ENCODE results near the gene CHST11. TPM values are rescaled to one million over a fixed set of nuclear protein-coding genes. Genes with fewer than 3 reads are reported as not detected.
A peak's percentile ranks its signal among the peaks of the same experiment; 100 is the strongest.

The CHST11 gene
- total RNA-seq, 2 donors from 2014 or later, result 4.6 to 14.5 TPM

GRCh38 chr12:104710940-104711689 is 254.4 kb downstream of the CHST11 start:
- Histone ChIP-seq H3K4me3 (no peak overlapping the region), H3K27me3 (no peaks in the 10 kb centered on the region), H3K4me1 (peaks cover 4% of the 10 kb centered on the region), H3K27ac (no peak overlapping the region), H3K9me3 (no peaks in the 10 kb centered on the region), H3K36me3 (replicated peaks in 1 of 2; ENCODE audit: insufficient read depth in 1 of 2, low read depth in 2 of 2) (no peaks in the 10 kb centered on the region)
- peak; percentile 54 for ATAC-seq
- 49% methylated on average over 8 of the region's 8 CpGs for WGBS, 2 donors
- TF ChIP-seq, protein P1, sequence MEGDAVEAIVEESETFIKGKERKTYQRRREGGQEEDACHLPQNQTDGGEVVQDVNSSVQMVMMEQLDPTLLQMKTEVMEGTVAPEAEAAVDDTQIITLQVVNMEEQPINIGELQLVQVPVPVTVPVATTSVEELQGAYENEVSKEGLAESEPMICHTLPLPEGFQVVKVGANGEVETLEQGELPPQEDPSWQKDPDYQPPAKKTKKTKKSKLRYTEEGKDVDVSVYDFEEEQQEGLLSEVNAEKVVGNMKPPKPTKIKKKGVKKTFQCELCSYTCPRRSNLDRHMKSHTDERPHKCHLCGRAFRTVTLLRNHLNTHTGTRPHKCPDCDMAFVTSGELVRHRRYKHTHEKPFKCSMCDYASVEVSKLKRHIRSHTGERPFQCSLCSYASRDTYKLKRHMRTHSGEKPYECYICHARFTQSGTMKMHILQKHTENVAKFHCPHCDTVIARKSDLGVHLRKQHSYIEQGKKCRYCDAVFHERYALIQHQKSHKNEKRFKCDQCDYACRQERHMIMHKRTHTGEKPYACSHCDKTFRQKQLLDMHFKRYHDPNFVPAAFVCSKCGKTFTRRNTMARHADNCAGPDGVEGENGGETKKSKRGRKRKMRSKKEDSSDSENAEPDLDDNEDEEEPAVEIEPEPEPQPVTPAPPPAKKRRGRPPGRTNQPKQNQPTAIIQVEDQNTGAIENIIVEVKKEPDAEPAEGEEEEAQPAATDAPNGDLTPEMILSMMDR (IDR thresholded peaks at IDR 0.05), result no peak
- TF ChIP-seq POLR2A (IDR thresholded peaks at IDR 0.05), result no peak
- DNase-seq, result no peak
- intact Hi-C loops (cut with DNase I), result no loop called here

GRCh38 chr12:104712477-104712876 is 255.7 kb downstream of the CHST11 start:
- DNase-seq (no peak), ATAC-seq (no peak)
- peaks cover 4% of the 10 kb centered on the region for H3K4me1 ChIP-seq
- H3K4me3 ChIP-seq, result no peak overlapping the region
- 88 to 90% methylated on average over 6 of the region's 6 CpGs for WGBS, 2 donors
- TF ChIP-seq POLR2A (IDR thresholded peaks at IDR 0.05), result no peak
- TF ChIP-seq, protein P1 (IDR thresholded peaks at IDR 0.05), result no peak
- H3K27me3 ChIP-seq, result no peaks in the 10 kb centered on the region
- H3K9me3 ChIP-seq, result no peaks in the 10 kb centered on the region
- H3K27ac ChIP-seq, result no peak overlapping the region
- intact Hi-C loops (cut with DNase I), result no loop called here
- H3K36me3 ChIP-seq (replicated peaks in 1 of 2; ENCODE audit: insufficient read depth in 1 of 2, low read depth in 2 of 2), result no peaks in the 10 kb centered on the region

GRCh38 chr12:104712968-104713367 is 256.2 kb downstream of the CHST11 start:
- Histone ChIP-seq H3K4me1 (peaks cover 4% of the 10 kb centered on the region), H3K9me3 (no peaks in the 10 kb centered on the region), H3K36me3 (replicated peaks in 1 of 2; ENCODE audit: insufficient read depth in 1 of 2, low read depth in 2 of 2) (no peaks in the 10 kb centered on the region), H3K27ac (no peak overlapping the region), H3K27me3 (no peaks in the 10 kb centered on the region), H3K4me3 (no peak overlapping the region)
- WGBS, 2 donors, result 75% methylated on average over 5 of the region's 5 CpGs
- DNase-seq (no peak), ATAC-seq (no peak)
- TF ChIP-seq POLR2A (IDR thresholded peaks at IDR 0.05), result no peak
- TF ChIP-seq, protein P1 (IDR thresholded peaks at IDR 0.05), result no peak
- intact Hi-C loops (cut with DNase I), result no loop called here

- intact Hi-C loops (cut with DNase I), result no loop called here
- TF ChIP-seq, protein P1 (IDR thresholded peaks at IDR 0.05), result no peak
- no peak for TF ChIP-seq POLR2A (IDR thresholded peaks at IDR 0.05)
Observed at GRCh38 chr12:104713444-104713843, 256.7 kb downstream of the CHST11 start.

DNA sequence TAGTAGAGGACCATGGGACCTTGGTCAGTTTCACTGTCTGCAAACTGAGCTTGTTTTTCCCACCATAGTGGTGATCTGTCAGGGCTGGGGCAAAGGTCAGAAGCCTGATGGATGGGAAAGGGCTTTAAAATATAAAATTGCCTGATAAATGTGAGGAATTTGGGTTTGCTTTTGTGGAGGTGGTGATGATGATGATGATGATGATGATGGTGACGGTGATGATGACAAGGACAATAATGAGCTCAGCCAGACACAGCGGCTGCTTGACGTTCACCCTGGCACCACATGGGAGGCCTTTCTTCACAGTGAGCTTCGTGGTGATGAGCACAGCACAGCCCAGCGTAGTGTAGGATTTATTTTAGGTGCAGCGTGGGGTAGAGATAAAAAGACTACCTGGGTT is 257.6 kb downstream of the CHST11 start:
- Histone ChIP-seq H3K4me1 (peaks cover 4% of the 10 kb centered on the region), H3K4me3 (no peak overlapping the region), H3K9me3 (no peaks in the 10 kb centered on the region), H3K36me3 (replicated peaks in 1 of 2; ENCODE audit: insufficient read depth in 1 of 2, low read depth in 2 of 2) (no peaks in the 10 kb centered on the region), H3K27ac (no peak overlapping the region), H3K27me3 (no peaks in the 10 kb centered on the region)
- TF ChIP-seq, protein P1 (IDR thresholded peaks at IDR 0.05), result no peak
- TF ChIP-seq POLR2A (IDR thresholded peaks at IDR 0.05), result no peak
- DNase-seq (no peak), ATAC-seq (no peak)
- 89 to 94% methylated on average over 6 of the region's 6 CpGs for WGBS, 2 donors
- intact Hi-C loops (cut with DNase I), result no loop called here

More at GRCh38 chr12:104713444-104713843, 256.7 kb downstream of the CHST11 start:
- Histone ChIP-seq H3K4me1 (peaks cover 4% of the 10 kb centered on the region), H3K9me3 (no peaks in the 10 kb centered on the region), H3K27ac (no peak overlapping the region), H3K4me3 (no peak overlapping the region), H3K27me3 (no peaks in the 10 kb centered on the region), H3K36me3 (replicated peaks in 1 of 2; ENCODE audit: insufficient read depth in 1 of 2, low read depth in 2 of 2) (no peaks in the 10 kb centered on the region)
- DNase-seq (no peak), ATAC-seq (no peak)
- 72 to 76% methylated on average over 8 of the region's 8 CpGs for WGBS, 2 donors
